ENCODE data around the gene RPL22.

Gene RPL22
- total RNA-seq, result 108 reads per million, percentile 84 among the genes with 10 or more reads in this experiment

DNA sequence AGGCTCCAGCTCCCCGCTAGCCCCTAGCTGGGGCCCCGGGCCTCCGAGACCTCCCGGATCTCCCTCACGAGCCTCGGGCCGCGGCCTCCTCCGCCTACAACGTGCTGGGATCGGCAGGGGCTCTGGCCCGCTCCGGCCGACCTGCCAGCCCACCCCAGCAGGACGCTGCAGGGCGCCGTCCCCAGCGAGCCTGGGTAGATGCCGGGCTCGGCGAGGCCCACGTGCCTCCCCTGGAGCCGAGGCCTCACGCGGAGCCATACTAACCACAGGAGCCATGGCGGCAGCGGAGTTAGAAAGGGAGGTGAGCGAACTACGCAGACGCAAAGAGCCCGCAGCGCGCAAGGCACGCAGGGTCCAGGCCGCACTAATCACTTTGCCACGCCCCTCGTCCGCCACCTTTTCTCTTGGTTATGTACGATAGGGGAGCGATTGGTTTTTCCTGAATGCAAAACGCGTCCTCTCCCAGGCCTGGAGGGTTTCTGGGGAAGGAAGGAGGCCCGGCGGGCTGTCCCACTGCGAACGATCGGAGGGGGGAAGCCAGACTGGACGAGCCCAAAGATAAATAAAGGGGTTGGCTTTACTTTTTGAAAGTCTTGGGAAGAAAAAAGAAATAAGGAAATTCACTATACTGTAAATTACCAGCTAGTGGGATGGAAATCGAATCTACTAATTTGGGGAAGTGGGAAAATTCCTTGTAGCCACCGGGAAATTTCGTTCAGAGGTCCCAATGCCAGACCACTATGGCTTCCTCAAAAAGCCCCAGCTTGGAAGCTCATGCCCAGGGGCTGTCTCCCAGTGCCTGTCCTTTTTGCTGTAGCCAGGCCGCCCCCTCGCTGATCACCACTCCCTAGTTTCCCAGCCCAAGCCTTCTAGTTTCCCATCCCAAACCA is at the start of gene RPL22:
Gene RPL22, minus strand, starts transcription at position 298 of the 890 bp plus-strand sequence. Its CDS starts 22 bp downstream, at position 276.
- DNase-seq, result peak; percentile 93

DNA sequence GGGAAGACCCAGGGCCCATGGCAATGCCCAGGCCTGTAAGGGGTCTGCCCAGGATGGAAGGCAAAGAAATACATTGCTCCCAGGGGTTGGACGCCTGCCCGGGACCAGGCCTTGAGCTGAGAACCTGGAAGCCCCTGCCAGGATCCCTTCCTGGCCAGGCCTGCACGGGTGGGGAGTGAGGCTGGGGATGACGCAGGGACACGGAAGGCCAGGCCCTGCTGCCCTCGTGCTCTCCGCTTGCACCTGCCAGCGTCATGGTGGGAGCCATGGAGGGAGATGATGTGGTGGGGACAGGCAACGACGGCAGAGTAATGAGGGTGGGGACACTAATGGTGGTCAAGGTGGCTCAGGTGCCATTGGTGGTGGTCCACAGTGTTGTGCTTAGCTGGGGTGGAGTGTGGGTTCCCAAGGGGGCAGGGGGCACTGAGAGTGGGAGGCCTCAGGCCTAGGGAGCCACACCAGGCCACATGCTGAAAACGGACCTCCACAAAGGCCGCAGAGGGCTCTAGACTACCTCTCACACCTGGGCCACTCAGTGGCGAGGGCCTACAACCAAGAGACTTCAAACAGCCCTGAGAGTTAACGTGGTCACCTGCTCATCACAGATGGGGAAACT is 48.9 kb upstream of the RPL22 start:
- no peak for DNase-seq

DNA sequence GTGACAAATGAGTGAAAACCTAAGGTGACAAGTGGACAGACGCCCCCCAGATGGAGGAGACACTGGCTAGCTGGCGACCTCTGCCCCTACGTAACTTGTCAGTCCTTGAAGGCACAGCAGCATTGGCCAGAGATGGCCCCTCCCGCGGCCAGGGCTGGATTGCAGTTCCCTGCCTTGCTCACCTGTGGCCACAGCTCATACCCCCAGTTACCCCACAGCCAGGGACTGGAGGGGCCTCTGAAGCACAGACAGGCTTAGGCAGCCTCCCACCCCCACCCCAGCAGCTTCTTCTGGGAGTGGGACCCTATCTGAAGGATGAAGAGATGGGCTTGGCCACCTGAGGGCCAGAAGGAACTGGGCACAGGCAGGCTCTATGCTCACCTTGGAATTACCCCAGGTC is 48.3 kb upstream of the RPL22 start:
- DNase-seq, result no peak

DNA sequence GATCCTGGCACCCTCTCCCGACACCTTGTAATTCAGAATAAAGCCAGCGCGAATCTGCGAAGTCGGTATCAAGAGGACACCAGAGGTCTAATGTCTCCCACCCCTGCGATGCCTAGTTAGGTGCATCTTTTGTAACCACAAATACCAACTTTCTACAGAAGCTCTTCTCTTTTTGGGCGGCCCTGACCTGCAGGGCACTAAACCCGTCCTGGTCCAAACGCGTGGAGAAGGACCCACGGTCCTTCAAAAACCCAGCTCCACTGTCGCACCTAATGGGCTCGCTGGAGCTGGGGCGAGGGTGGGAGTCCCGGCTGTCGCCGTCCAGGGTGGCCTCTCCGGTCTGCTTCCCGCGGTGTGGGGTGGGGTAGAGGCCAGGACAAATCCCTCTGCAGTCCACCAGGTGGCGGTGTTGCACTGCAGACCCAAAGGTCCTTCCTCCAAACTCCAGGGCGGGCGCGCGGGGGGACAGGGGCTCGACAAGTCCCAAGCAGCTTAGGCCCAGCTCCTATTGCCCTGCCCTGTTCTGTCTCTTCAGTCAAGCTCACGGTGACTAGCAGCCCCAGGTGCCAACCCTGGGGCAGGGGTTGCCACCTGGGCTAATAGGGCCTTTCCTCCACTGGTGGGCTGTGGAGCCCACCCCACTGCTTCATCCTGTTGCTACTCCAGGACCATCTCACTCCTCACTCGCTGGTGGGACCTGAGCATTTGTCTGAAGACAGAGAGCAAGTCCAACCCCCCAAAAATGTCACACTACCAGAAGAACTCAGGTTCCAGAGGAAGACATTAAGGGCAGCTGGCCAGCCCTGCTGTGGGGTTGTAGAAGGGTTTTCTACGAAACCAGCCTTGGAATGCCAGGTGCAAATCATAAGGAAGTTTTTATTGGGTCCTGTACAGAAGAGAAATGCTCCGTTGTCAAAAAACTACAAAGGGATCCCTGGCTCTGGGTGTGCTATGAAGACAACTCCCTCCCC is 47.4 kb upstream of the RPL22 start:
- DNase-seq, result peak; percentile 76

DNA sequence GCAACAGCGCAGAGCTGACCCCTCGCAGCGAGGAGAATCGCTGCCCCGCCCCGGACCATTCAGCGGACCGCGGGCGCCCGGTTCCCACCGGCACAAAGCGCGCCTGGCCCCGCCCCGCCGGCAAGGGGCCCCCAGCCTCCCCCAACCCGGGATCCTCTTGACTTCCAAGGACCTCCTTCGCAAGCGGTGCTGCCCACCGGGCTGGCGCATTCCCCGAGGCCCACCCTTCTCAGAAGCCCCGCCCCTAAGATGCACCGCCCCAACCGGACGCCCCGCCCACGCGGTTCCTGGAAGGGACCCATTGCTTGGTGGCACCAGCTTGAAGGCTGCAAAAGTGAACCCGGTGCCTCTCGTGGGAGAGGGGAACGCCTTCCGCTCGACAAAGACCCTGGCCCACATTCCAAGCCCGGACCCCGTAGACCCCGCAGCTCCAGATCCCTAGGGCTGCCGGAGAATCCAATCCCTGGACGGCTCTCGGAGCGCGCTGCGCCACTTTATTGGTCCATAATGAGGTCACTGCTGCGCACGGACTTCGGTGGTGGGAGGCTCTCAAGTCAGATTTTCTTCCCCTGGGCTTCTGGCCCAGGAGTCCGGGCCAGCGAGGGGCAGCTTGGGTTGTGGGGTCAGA is 46.6 kb upstream of the RPL22 start:
- DNase-seq, result no peak

DNA sequence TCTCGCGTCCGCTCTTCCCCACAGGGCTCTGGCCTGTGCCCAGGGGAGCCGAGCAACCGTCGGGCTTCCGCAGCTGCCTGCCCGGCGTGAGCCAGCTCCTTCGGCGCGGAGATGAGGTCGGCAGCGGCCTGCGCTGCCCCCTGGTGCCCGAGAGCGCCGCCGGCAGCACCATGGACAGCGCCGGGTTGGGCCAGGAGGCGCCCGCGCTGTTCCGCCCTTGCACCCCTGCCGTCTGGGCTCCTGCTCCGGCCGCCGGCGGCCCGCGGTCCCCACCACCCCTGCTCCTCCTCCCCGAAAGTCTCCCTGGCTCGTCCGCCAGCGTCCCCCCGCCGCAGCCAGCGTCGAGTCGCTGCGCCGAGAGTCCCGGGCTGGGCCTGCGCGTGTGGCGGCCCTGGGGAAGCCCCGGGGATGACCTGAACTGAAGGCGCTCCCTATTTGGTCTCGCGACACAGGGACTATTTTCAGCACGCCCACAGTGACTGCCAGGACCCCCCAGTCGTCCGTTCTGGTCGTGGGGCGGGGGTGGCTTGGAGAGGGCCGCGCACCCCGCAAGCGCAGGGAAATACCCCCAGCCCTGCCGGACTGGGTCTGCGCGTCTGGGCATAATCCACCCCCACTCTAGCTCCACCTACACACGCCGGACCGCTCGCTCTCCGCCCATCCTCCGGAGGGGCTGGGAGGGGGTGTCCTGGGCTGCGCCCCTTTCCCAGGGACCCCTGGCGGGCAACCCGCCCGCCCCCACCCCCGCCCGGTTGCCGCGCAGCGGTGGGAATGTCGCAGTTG is 45.9 kb upstream of the RPL22 start:
- DNase-seq, result peak; percentile 71

DNA sequence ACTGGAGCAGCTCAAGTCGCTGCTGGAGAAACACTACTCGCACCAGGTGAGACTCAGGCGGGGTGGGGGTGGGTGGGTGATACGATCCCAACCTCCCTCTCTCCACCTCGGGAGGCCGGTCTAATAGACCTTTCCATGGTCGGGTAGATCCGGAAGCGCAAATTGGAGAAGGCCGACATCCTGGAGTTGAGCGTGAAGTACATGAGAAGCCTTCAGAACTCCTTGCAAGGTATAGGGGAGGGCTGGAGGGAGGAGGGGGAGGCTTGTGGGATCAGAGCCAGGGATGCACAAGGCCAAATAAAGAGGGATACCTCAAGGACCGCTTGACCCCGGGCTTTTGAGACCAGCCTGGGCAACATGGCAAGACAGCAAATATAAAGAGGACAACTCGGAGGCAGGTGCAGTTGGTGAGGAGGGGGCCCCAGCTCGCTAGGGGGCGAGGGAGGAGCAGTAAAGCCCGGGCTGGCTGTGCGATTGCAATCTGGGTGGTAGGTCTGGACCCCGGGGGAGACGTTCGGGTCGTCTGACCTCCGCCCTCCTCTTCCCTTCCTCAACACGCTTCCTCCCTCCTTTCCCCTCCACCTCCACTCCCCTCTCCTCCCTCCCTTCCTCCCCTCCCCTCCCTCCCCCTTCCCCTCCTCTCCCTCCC is 45.1 kb upstream of the RPL22 start:
- DNase-seq, result no peak

DNA sequence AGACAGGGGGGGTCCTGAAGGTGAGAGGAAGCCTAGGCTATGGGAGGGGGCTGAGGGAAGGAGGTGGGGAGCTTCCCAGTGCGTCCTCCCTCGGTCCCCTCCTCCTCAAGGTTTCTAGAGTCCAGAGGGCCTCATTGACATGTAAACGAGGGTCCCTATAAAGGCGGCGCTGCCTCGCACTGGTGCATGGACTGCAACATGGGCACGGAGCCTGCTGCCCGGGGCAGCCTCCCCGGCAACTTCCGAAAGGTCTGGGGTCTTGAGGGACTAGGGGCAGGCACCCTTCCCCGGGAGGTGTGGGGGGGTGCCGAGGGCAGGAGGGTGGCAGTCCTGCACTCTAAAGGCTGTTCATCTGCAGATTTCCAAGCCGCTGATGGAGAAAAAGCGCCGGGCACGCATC is 44.6 kb upstream of the RPL22 start, which contains the start of gene HES3:
Gene HES3, plus strand, starts transcription at position 187 of the 400 bp plus-strand sequence. Its CDS starts 187 bp downstream, at position 374.
- no peak for DNase-seq

DNA sequence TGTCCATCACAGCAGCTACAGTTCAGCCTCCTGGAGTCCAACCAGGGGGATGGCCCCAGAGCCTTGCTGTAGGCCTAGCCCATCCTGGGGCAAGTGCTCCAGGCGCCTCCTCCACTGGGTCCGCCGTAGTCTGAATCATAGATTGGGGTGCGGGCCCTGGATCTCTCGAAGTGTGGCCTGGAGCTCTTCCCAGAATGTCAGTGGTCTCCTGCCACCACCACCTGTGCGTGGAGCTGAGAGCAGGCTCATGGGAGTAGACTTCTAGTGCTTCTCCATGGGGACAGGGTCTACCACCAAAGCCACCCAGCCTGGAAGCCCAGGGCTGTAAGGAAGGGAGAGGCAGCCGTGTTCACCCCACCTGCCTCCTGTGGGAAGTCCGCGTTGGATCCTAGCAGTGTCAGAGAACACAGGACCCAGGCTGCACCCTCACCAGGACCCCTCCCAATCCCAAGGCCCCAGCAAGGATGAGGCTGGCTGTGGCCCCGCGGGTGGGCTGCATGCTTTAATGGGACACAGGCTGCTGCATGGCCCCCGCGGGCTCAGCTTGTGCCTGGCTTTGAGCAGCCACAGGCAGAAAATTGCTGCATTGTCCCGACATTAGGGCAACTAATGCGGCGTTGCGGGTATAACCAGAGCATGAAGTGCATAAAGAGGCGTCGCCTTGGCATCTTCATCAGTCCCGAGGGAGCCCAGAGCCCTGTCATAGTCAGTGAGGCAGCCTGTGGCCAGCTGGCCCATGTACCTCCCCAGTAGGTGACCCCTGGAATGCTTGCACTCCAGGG is 43.8 kb upstream of the RPL22 start:
- DNase-seq, result no peak

DNA sequence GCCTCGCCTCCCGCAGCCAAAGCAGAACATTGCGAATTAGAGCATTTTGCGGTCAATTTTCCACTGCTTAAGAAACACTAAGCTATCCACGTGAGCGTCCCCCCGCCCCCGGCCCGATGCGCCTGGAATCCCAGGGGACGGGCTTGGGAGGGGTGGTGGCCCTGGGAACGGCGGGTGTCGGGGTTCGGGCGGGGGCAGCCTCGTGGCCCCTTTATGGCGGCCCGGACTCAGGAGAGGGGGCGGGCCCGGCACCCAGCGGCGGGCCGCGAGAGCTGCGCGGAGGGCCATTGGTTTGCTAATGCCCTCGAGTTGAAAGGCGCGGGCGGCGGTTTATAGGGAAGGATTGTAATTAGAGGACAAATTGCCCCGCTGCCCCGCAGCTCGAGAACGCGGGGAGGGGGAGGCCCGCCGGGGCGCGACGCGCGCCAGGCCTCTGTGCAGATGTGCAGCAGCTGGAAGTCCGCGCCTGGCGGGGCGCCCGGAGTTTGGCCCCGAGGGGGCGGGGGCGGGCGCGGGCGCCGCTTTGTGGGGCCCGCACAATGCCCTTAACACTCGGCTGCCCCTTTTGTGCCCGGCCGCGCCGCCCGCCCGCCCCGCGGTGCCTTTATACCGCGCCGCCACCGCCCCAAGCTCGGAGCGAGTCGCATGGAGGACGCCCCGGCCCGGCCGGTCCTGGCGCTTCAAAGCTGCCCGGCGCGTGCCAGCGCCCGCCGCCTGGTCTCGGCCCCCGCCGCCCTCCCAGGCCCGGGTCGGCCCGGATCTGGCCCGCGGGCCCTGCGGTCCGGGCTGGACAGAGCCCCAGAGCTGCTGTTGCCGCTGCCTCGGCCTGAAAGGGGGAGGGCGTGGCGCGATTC is 42.7 kb upstream of the RPL22 start:
- DNase-seq, result no peak

DNA sequence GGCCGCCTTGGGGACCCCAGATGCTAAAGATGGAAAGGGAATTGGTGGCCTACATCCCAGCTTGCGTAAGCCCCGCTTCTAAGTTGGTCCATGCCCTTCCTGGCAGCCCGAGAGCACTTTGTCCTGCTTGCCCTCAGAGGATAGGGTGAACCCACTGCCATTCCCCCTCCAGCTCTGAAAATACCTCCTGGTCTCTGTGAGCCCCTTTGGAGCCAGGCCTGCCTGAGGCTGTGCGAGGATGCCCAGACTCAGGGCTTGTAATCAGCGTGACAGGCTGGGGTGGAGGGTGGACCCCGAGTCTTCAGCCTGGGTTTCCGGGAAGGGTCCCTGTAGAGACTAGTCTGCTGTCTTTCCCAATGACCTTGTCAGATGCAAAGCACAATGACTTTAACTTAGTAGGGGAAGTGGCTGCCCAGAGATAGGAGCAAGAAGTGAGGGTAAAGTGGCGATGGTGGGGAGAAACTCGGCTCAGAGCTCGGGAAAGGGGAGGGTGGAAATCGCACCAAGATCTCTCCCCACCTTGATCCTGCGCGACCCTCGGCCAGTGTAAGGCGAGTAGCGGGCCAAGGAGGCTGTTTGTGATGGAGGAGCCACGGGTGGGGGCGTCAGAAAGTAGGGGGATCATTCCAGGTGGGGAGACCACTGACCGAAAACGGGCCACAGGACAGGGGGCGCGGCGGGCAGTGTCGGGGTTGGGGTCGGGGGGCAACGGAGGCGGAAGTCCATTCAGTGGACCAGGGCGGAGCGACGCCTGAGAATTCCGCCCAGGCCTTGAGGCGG is 41.9 kb upstream of the RPL22 start:
- DNase-seq, result no peak

DNA sequence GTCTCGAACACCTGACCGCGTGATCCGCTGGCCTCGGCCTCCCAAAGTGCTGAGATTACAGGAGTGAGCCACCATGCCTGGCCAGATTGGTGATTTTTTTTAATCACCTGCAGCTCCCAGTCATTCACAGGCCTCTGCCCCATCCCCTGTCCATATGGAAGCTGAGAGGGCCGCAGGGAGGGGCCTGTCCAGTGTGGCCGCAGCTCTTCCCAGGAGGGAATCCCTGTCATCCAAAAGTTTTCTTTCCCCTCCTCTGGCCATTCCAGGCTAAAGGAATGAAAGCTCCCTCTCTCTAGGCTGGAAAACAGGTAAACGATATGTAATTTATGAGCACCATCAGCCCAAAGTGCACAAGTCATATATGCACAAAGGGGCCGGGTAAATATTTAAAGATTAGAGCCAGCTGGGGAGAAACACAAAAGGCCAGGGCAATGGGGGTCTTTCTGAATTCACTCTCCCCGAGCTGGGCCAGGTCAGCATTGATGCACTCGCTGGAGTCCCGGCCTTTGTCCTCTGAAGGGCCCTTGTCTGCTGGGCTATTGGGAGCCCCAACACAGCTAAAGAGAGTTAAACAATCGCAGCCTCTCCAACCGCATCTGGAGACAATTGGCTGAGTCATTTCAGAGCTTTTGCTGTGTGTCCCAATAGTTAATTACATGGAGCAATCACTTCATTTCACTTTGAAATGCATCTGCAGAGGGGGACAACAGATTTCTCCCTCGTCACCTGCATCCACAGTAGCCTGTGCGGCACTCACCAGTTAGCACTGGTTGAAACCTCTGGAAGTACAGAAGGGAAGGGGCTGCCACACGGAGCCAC is 40.8 kb upstream of the RPL22 start:
- no peak for DNase-seq

DNA sequence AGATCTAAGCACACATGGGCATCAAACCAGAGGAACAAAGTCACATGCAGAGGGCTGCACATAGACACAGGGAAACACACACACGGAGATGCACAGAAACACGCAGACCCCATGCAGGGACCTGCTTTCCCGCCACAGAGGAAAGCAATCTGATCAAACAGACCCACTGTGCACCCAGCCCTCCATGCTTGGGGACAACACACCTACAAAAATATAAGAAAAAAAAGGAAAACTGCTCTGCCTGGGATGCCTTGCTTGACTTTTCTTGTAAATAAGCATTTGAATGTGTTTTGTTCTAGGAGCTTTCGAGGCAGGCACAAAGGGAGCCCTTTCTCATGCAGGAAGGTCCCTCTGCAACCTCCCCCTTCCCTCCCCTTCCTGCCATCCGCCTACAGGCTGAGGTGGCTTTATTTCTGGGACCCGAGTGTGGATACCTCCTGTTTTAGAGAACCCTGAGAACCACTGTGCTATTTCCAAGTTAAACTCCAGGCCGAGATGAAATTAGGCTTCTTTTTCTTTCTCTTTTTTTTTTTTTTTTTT is 39.9 kb upstream of the RPL22 start:
- DNase-seq, result no peak

DNA sequence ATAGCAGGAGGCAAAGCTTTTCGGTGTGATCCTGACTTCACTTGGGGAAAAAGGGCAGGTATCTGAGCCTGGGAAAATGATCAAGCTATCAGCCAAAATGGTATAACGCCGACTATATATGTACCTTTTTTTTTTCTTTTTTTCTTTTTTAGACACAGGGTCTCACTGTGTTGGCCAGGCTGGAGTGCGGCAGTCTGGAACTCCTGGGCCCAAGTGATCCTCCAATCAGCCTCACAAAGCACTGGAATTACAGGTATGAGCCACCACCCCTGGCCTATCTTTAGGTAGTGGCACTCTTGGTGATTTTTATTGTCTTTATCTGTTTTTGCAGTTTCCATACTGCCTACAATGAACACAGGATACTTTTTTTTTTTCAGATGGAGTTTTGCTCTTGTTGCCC is 37.7 kb upstream of the RPL22 start:
- DNase-seq, result no peak

DNA sequence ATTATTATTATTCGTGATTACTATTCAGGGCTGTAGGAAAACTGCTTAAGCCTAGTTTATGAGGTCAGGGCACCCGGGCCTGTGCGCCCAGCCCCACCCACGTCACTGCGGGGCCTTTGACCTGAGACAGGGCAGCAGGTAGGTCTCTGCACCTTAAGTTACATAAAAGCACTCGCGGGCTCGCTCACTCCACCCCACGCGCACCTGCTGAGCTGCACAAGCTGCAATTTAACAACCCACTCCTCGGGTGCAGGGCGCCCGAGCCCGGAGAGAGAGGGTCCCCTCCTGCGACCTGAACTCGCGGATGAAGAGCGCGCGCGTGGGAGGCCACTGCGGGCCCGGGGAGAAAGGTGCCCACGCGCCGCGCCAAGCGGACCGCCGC is 35.9 kb upstream of the RPL22 start:
- DNase-seq, result no peak

DNA sequence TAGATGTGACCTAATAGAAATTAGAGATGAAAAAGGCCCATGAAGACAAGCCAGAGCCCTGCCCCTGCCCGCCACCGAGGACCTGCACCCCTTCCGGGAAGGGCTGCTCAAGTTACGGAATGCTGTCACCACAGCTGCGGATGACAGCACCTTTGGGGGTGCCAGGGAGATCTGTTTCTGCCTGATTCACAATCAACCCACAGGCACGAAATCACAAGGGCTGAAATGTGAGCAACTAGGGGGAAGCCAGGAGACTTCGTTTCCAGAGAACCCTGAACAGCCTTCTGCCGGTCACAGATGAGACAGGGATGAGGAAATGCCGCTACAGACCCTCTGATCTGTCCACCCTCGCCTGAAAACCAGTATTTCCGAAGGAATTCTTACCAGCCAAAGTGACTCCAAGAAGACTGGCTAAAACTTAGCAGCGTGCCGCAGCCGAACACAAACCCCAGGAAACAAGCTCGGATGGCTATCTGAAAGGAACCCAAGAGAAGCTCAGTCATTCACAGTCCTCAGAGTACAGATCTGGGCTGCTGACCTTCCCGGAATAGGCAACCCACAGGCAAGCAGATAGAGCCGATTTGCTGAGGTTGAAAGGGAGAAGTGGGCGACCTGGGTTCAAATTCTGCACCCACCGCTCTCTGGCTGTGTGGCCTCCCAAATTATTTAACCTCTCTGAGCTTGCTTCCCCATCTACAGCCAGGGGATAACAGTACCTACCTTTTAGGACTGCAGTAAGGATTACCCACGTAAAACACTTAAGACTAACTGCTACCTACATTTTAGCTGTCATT is 35.3 kb upstream of the RPL22 start:
- DNase-seq, result no peak

Data from effector CD4-positive, alpha-beta T cell (primary cell).